Right lung (tissue), 5 donors: ENCODE measurements around the gene PLCE1. TPM values are rescaled to one million over a fixed set of nuclear protein-coding genes. Genes with fewer than 3 reads are reported as not detected.

Source experiments
- DNase-seq, 2 donors: peaks; one replicate each; pipeline ENCODE4 v3.0.0-alpha.2; 2013
- polyA plus RNA-seq, 5 donors: library from polyadenylated mRNA; unstranded; fragments of 120-200 nt; gene quantifications; one replicate each; pipeline versions ENCODE4 v1.2.1 to v1.2.3, GENCODE V29; 2013; ENCODE audit warnings: inconsistent platforms in 1 of 5, low replicate concordance in 1 of 5; ENCODE audit not compliant: insufficient read length in 5 of 5, insufficient read depth in 1 of 5

The PLCE1 gene
- polyA plus RNA-seq, 5 donors: 15.3 to 26.0 (median 19.8) TPM

DNA sequence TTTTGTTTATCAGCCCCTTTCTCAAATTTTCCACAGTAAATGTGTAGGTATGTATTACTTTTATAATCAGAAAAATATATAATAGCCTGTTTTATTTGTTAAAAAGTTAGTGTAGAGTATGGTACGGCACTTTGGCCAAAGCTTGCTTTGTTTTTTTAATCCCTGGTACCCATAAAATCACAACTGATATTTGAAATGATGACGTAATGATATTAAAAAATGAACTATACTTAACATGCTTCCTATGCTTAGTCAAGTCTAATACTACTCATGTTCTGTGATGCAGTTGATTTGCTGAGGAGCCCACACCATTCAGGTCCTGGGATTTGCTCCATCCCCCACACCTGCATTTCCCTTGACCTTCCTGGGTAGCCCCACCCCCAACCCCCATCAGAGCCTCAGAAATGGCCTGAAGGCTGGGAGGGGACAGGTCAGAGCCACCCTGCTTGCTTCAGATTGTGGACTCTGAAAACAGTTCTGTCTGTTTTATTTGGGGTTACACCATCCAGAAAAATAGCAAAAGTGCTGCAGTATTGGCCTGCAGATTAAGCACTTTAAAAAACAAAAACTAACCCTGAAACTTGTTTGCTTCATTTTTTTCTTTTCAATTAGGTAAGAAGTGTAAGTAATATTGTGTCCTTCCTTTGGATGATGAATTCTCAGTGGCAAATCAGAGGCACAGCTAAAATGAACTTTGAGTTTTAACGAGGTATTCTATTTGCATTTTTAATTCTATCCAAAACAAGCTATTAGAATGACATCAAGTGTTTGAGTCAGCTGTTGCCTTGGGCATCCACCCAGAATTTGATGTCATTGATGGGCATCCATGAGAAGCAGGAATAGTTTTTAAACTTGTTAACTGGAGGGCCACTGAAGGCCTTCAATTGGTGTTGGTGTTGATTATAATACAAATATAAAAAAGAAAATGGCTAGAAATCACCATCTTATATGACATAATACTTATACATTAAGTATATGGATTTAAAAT is 23.3 kb downstream of the PLCE1 start:
- DNase-seq: no peak

DNA sequence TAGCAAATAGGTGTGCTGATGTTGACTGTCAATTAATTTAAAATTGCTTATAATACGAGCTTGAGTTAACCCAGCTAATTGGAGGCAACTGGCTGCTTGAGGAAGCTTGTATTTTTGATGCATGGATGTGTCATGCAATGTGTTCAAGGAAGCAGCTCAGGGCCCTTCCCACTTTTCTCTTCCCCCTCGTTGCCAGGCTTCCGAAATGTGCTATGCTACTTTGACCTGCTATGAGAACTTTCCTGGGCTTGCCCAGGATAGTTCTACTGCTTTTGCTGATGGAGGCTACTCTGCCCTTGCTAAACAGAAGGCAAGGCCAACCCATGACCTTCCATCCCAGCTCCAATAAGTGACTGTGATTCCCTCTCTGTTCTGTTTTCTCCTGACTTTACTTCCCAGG is 24.4 kb downstream of the PLCE1 start:
- no peak for DNase-seq

DNA sequence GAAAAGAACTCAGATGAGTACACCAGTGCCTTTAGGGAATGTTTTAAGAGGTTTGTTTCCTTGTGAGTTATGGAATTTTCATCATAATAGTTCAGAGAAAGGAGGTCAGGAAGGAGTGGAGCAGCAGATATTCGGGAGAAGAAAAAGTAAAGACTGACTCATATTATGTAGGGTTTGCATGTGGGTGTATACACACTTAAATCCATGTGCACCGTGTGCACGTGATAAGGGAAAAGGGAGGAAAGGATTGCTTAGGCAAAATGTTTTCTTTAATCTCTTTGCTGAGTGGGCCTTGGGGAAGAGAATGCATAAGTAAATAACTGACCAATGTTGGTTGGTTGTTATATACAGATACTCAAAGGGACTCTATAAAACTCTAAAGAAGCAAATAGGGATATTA is 30.2 kb downstream of the PLCE1 start:
- no peak for DNase-seq

DNA sequence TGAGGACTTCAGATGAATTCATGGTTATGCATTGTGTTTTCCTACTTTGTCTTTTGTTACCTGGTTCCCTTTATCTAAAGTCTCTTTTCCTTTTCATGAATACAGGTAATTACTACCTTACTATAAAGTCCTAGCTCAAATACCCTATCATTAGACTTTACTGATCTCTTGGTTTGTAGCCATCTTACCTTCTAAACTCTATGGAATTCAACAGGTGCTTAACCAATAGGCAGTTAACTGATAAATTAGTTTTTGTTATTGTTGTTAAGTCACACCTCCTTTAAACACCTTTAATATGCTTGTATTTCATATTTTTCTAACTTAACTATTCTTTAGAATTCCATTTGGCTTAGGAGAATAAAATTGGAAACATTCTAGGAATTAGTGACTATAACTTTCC is 30.7 kb downstream of the PLCE1 start:
- DNase-seq: no peak

- DNase-seq: no peak
These were observed 32.1 kb downstream of the PLCE1 start for GRCh38 chr10:94025806-94026205.

DNA sequence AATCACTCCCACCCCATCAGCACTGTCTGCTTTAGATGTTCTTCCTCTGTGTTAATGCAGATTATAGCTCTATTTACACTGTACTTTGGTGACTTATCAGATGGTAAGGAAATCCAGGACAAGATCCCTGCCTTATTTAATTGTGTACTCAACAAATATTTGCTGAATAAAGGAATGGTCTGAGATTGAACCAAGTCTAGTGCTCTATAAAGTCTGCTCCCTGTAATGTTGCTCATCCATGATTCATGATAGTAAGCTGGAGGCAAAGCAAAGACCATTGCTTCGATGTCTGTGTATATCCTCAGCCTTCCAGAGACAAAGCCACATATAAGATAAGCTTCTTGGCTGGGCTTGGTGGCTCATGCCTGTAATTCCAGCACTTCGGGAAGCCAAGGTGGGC is 33.5 kb downstream of the PLCE1 start:
- DNase-seq: no peak

DNA sequence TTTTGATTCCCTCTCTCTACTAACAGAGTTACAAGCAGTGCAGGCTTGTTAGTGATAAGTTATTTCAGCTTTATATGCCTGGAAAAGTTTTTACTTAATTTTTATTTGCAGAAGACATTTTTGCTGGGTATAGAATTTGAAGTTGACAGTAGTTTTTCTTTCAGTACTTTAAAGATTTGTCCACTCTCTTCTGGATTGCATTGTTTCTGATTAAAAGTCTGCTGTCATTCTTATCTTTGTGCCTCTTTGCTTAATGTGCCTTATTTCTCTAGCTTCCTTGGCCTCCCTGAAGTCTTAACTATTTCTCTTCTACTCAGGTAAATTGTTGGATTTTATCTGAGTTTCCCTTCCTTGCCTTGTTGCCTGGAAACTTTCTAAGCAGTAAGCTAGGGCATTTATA is 36.2 kb downstream of the PLCE1 start:
- DNase-seq: no peak

GRCh38 chr10:94035982-94036765 is 42.4 kb downstream of the PLCE1 start:
- no peak for DNase-seq

DNA sequence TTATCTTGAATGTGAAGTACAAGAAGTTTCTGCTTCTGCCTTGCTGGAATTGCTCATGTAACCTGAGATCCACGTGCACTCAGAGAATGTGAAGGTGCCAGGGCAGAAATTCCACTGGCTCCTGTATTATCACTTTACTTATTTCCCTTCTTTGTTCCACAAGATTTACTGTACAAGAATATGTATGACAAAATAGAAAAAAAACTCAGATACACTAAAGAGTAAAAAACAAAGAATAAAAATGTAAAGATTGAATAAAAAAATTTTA is 43.0 kb downstream of the PLCE1 start:
- no peak for DNase-seq

GRCh38 chr10:94037286-94037685 is 43.6 kb downstream of the PLCE1 start:
- DNase-seq: no peak

DNA sequence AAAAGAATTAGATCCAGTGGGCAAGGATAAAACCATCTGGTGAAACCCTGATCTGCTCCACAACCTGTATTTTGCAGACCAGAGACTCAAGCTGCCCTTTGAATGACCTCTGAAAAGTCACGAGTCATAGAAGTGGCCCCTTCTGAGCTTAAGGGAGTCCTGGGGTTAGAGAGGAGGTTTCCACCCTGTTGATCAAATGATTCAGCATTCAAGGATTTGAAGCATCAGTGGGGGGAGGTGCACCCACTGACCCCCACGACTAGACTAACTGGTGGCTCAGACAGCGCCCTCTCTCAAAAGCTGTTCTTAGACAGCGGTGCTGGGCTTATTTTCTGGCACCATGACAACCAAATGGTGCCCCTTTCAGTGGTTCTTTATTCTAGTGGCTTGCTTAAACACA is 44.3 kb downstream of the PLCE1 start:
- DNase-seq: no peak

DNA sequence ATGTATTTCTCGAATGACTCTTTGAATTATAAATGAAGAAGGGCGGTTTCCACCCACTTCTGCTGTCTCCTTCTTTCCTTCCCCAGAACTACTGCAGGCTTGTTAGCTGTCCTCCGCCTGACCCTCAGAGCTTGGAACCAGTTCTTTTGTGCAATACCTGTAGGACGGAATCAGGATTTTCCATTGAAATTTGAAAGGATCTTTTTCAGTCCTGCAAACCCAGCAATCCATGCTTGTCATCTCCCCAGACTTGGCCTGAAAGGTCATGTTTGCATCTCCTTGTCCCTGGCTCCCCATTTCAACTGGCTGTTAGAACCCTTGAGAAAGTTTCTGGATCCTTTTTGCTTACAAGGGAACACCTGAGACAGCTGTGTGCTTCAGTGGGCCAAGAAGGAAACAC is 47.5 kb downstream of the PLCE1 start:
- no peak for DNase-seq

DNA sequence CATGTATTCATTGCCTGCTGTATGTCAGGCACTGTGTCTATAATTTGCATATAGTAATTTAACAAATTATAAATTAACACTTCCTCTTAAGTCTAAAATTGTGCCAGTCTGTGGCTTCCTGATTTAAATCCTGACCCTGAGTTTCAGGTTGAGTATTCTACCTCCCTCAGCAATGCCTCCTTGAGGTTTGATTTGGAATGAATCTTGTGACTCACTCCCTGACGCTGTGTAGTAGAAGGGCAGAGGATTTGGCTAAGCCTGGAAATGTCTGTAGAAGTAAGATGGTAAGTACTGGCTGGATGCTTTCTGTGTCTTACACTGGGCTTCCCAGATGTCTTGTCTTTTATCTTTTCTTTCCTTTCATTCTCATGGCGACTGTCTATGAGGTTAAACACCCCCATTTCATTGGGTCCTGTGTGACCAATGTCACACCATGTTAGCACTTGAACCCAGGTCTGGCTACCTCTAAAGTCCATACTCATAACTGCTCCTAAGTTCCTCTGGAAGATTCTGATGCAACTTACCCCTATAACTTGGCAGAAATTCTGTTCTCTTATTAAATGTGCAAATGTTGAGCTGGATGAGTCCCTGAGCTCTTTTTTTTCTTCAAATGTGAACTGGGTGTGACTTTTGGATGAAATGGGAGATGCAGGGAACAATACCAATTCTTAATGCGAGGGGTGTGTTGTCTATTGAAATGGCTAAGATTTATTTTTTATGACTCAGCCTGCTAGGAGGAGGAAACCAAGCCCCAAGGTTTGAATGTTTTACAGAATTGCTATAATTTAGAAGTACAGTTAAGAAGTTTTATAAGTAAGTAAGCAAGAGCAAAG is 48.5 kb downstream of the PLCE1 start:
- DNase-seq: no peak

DNA sequence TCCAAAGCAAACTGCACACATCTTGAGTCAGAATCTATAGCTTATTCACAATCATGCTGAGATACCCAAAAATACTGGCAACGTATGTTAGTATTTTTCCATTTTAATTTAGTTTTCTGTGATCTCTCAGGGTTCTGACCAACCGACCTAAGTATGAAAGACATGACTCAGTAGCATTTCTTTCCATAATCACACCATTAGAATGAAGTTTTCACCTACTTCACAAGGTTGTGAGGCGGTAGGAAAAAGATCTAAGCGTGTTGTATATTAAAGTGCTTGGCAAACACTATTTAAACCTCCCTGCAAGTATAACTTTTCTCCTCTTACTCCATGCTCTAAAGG is 49.1 kb downstream of the PLCE1 start:
- DNase-seq: no peak

Other genes with a start within 250 kb of the PLCE1 start
- under 1 TPM in 3 of 5 donors, not detected in 2; 0.04 to 0.85 (median 0.14) TPM for gene LGI1, start 236.0 kb upstream of the PLCE1 start, polyA plus RNA-seq
- 1 to 10 TPM; 6.8 to 9.9 (median 7.2) TPM for gene SLC35G1, start 100.0 kb upstream of the PLCE1 start, polyA plus RNA-seq